Raji (cell line): ENCODE data around the gene DGLUCY.

Experiments used
- POLR2A ChIP-seq: IDR thresholded peaks from 2 replicates; pipeline ENCODE4 v1.6.1; 2011; ENCODE audit warnings: low read depth, low read length, control low read depth; ENCODE audit not compliant: insufficient read depth

The DGLUCY gene

GRCh38 chr14:91113829-91114078 is at the start of gene DGLUCY:
TSS of gene DGLUCY (plus strand) at chr14:91114073. CDS start at chr14:91160295, 46,222 bp downstream.
- TF ChIP-seq POLR2A, result no peak

- no peak for TF ChIP-seq POLR2A
Measured at GRCh38 chr14:91065266-91065665, 48.6 kb upstream of the DGLUCY start.

DNA sequence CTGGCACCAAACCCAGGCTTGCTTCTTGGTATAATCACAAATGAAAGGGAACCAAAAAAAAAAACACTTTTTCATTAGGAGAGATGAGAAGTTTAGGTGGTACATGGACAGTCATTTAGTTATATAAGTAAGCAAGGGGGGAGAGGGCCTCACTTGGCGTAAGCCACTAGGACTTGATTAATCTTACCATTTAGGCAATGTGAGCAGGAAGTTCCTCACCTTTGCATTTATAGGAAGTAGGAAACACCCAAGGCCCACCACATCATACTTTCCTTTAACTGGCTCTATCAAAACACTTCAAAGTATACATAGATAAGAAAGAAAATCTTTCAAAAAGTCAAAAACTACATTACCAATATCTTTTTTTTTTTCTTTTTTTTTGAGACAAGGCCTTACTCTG is 46.7 kb upstream of the DGLUCY start:
- TF ChIP-seq POLR2A, result no peak

DNA sequence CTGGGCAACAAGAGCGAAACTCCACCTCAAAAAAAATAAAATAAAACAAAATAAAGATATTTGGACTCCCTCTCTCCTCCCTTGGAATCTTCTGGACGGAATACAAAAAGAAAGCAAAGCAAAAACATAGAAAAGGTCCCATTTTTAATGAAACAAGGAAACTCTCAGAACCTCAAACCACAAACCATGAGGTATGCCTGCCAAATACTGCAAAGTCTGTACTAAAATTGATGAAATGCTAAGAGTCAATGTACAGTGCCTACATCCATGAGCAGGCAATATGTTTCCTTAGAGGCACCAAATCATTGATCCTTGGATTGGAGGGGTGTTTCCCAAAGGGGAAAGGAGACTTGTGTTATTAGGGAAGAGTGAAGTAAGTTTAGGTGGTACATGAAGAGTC is 45.2 kb upstream of the DGLUCY start:
- no peak for TF ChIP-seq POLR2A

DNA sequence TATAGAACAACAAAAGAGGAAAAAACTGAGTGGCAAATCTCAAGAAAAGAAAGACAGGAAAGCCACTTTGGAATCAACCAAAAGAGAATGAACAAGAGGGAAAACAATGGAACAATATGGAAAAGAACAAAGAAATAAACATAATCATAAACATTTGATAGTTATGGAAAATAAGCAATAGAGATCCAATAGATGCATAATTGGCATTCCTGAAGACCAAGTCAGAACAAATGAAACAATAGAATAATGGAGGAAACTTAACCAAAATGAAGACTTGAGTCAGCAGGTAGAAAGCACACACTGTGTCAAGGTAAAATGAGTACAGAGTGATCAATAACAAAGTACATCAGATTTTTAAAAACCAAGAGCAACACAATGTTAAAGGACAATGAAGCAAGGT is 43.3 kb upstream of the DGLUCY start:
- no peak for TF ChIP-seq POLR2A

DNA sequence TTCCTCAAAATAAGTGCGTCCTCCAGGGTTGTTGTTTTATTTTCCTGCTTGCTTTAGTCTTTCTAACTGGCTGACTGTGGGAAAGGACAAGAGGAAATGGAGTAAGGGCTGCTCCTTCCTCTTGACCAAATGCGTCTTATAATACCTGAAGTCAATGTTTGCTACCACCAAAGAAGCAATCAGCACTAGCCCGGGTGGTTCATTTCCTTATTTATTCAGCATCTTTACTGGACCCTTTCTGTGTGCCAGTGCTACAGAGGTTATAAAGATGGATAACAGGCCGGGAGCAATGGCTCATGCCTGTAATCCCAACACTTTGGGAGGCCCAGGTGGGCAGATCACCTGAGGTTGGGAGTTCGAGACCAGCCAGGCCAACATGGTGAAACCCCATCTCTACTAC is 38.3 kb upstream of the DGLUCY start:
- TF ChIP-seq POLR2A, result no peak

GRCh38 chr14:91078095-91078737 is 35.7 kb upstream of the DGLUCY start:
- TF ChIP-seq POLR2A, result no peak

DNA sequence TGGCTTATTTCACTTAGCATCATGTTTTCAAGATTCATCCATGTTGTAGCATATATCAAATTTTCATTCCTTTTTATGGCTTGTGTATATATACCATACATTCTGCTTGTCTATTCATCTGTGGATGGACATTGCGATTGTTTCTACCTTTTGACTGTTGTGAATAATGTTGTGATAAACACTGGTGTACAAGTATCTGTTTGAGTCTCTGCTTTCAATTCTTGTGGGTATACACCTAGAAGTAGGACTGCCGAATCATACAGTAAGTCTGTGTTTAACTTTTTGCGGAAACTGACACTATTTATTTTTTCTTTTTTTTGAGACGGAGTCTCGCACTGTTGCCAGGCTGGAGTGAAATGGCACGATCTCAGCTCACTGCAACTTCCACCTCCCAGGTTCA is 33.8 kb upstream of the DGLUCY start:
- no peak for TF ChIP-seq POLR2A

DNA sequence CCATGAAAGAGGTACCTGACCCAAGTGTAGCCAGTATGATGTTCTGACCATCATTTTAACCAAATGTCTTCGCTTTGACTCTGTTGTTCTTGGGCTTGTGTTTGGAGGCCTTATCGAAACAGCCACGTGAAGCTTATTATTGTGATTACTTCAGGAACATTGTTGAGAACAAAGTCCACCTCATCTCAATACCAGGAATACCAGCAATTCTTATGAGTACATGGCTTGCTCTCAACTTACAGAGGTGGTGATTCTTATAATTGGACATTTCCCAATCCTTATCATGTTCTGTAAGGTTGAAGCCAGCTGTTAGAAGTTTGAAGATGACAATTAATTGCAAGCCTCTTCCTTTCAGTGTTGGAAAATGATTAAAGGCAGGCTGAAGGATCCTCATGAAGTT is 31.6 kb upstream of the DGLUCY start:
- no peak for TF ChIP-seq POLR2A

DNA sequence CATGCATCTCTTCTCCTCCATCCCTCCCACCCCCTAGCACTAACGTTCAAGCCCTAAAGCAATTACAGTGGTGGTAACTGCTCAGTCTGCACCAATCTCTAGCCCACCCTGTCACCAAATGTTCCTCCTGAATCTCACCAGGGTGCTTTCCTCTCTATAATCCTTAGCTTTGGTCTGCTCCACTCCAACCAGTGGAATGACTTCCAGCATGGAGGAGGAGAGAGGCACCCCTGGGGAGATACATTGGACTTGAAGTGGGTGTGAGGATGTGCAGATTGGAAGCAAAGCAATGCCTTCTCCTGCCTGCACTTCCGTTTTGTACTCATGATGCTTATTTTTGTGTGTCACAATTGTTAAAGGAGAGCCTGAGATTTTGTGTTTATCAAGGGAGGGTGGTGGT is 29.4 kb upstream of the DGLUCY start:
- TF ChIP-seq POLR2A, result no peak

DNA sequence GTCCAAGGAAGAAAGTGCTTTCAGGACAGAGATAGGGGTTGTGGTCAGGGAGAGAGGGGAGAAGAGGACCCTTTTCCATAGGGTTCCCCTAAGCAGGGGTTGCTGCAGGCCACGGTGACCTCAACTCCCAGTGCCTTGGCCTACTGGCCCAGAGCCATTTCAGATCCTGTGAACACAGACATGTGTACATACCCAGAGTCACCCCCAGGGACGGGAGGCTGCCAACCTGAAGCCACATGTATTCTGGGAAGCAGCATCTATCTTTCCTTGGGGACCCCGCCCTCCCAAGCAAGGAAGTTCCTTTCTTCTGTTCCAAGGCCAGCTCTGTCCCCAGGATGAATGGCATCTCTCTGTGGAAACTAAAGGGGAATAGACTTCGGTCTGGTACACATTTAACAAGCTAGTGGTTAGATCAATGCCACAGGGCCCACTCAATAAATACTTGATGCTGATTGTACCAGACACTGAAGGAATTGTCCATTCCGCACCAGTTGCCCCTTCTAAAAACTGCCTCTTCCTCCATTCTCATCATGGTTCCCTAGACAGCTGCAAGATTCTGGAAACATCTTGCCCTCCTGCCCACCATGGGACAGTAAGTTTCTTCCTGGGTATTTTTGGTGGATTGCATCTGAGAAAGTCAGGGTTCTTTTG is 25.2 kb upstream of the DGLUCY start:
- no peak for TF ChIP-seq POLR2A

DNA sequence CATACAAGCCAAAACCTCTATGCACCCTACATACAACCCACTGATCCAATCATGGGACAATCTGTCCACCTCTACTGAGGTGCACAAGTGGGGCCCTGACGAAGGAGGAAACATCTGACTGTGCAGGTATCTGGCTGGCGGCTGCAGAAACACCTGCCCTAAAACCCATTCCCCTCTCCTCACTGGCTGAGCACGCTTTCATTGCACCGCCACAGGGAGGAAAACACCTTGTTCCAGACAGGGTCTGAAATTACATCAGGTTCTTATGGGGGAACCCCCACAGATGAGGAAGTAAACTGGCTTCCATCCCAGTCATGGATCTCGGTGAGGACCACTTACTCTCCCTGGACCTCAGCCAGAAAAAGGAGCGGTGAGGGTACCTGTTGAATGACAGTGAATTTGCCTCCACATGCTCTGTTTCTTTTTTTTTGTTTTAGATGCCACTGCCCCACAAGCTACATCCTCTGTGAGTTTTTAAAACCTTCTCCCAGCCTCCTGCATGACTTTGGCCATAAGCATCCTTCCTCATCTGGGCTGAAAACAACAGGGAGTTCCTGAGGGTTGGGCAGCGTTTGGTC is 23.8 kb upstream of the DGLUCY start:
- TF ChIP-seq POLR2A, result no peak

DNA sequence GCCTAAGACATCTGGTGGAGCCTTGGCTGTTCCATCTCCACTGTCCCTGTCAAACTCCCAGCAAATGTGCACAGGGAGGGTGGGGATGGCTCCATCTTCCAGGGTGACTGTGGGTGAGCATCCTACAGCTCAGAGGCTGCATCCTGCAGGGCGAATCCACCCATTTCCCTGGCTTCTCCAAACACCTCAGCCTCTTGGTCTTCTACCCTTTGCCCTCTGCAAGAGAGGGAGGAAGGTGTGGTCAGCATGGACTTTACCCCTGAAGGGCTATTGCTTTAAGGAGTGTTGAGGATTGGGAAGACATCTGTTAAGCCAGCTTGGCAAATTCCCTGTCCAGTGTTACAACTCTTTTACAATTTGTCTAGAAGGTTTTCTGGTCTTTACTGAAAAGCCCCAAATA is 23.1 kb upstream of the DGLUCY start:
- TF ChIP-seq POLR2A, result no peak

DNA sequence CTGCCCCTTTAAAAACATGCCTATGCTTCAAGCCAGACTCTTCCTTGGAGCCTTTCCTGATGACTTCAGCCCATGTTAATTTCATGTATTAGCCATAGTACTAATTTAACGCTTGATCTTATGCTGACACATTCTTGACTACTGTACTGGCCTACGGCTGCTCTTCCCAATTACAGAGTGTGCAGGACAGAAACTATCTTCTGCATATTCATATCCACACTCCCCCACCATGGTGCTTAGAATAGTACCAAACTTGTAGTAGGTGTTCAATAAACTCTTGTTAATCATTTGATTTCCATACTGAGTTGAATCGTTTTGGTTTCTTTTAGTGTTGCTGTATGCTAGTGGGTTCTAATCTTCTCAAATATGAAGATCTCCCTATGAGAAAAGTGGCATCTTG is 21.8 kb upstream of the DGLUCY start:
- TF ChIP-seq POLR2A, result no peak

DNA sequence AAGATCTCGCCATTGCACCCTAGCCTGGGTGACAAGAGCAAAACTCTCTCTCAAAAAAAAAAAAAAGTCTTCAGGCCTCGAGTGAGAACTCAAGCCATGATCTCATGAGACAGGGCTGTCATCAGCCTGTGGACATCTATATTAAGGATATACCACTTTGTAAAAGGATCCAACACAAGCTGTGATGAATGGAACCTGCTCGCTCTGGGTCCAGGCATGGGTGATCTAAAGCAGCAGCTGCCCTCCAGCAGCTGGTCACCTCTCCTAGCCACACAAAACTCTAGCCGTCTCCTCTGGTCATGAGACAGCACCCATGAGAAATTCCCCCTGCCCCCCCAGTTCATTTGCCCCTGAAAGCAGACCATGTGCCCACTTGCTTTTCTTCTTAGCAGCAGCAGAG is 19.1 kb upstream of the DGLUCY start:
- TF ChIP-seq POLR2A, result no peak

DNA sequence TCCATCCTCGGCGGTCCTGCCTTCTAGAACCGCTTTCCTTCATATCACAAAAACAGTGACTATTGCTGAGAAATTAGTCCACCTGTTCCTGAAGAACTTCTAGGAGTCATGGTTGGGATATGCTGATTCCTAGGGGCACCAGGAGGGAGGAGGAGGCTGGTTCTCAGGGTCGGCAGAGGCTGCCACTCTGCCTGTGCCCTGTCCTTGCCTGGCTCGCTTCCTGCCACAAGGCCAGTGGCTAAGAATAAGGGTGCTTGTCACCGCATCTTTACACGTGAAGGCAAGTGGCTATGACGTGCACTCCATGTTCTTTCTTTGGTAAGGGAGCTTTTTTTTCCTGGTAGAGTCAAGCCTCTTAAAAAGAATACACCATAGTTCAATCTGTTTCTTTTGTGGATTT is 18.7 kb upstream of the DGLUCY start:
- no peak for TF ChIP-seq POLR2A

GRCh38 chr14:91098591-91098990 is 15.3 kb upstream of the DGLUCY start:
- TF ChIP-seq POLR2A, result no peak
